GM04504 (cell line): ENCODE data around the gene TNFRSF19.

Experiments used
- DNase-seq: peaks from one replicate; pipeline ENCODE4 v3.0.0-alpha.2; 2012; ENCODE audit warnings: low read depth

Gene TNFRSF19

GRCh38 chr13:23683084-23683483 is 112.9 kb downstream of the TNFRSF19 start:
- DNase-seq: no peak

DNA sequence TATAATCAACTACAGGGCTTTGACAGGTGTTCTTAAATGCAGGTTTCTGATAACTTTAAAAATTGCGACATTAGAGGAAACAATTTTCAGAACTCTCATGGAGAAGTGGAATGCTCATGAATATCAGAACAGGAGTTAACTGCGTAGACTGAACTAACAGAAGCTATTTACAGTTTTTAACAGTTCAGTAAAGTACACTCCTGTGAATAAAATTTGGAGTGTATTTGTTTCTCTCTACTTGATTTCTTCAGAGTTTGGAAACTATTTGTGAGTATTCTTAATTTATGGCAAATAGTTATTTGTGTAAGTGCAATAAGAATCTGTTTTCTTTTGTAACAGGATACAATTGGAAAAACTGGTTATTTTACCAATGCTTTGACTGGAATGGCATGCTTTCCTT is 114.4 kb downstream of the TNFRSF19 start:
- no peak for DNase-seq

DNA sequence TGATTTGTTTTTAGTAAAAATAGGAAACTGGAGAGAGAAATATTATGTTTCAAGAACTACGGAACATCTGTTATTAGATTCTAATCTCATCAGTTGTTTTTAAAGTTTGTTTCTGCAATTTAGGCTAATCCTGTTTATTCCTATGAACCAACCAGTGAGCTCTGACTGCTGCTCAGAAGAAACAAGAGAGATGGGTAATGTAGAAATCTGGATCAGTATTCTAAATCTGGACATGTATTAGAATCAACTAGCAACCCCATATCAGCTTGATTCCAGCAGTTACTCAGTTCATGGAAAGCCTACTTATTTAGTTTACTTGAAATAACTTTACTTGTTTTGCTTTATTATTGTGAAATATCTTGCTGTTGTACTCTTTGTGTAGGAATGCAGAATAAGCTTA is 115.2 kb downstream of the TNFRSF19 start:
- no peak for DNase-seq

GRCh38 chr13:23686948-23687347 is 116.7 kb downstream of the TNFRSF19 start:
- DNase-seq: no peak

GRCh38 chr13:23687614-23688013 is 117.4 kb downstream of the TNFRSF19 start:
- DNase-seq: no peak

GRCh38 chr13:23688336-23688735 is 118.1 kb downstream of the TNFRSF19 start:
- no peak for DNase-seq

- DNase-seq: no peak
These were observed 120.5 kb downstream of the TNFRSF19 start for GRCh38 chr13:23690668-23691067.

DNA sequence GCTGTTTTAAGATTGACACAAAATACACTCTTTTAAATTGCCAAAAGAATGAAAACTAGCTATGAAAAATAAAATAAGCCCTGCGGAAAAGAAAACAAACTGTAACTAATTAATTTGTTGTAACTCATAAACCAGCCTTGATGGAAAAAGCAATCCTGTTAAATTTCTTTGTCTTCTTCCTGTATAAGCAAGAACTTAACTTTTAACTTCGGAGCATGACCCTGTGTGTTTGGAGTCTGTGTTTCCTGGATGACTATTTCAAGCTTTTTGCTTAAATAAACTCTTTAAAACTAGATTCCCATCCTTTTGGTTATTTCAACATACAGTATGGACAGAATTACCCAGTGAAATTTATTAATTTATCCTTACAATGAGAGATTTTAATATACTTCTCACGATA is 122.6 kb downstream of the TNFRSF19 start:
- DNase-seq: no peak

DNA sequence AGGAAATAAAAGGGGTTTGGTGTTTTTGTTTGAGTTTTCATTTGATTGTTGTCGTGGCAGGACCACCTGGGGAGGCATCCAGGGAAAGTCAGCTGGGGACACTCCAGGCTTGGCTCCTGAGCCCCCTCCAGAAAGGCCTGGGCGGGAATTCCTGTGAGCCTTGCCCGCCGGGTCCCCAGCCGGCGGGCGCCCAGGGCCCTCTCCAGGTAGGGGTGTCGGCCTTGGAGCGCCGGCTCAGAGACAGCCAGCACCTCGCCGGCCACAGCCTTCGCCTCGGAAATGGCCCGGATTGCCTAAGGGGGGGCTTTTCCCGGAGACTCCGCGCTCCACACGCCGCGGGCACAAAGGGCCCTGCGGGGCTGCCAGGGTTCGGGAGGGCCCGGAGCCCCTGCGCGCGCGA is 125.0 kb downstream of the TNFRSF19 start:
- no peak for DNase-seq

GRCh38 chr13:23695711-23696464 is 125.7 kb downstream of the TNFRSF19 start:
- no peak for DNase-seq

DNA sequence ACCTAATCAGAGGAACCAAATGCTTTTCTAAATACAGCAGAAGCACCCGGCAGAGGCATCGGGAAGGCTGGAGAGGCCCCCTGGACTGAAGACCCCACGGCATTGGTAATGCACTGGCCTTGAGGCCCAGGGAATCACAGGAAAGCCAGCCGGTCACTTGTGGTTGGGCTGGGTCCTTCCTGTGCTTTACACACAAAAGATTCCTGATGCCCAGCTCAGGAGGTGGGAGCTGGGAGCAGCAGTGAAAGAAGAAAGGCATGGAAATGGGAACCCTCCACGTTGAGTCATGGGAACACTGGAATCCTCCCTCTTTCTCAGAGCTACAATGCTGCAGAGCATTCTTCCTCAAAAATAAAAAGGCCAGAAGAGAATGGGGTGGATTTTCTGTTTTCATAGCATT is 126.4 kb downstream of the TNFRSF19 start:
- DNase-seq: no peak

- no peak for DNase-seq
These were observed 127.6 kb downstream of the TNFRSF19 start for GRCh38 chr13:23697772-23698313.

DNA sequence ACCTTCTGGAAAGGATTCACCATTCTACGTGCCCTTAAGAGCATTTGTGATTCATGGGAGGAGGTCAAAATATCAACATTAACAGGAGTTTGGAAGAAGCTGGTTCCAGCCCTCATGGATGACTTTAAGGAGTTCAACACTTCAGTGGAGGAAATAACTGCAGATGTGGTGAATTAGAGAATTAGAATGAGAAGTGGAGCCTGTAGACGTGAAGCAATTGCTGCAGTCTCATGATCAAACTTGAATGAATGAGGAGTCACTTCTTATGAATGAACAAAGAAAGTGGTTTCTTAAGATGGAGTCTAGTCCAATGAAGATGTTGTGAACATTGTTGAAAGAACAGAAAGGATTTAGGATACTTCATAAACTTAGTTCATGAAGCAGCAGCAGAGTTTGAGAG is 129.1 kb downstream of the TNFRSF19 start:
- no peak for DNase-seq

DNA sequence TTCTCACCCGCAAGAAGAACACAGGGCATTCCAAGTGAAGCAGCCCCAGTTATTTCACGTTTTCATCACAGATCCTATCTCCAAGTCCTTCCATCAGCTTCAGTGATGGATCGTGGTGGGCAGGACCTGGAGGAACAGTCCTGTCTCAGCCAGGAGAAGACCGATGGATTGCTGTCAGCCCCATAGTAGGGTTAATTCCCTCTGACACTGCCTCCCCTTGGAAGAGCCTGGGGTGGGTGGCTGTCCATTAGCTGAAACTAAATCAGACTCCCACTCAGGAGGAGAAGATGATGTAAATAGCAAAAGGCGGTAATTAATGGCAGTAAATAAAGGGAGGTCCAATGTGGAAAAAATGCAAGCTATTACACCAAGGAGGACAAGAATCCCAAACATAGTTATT is 131.0 kb downstream of the TNFRSF19 start:
- no peak for DNase-seq

DNA sequence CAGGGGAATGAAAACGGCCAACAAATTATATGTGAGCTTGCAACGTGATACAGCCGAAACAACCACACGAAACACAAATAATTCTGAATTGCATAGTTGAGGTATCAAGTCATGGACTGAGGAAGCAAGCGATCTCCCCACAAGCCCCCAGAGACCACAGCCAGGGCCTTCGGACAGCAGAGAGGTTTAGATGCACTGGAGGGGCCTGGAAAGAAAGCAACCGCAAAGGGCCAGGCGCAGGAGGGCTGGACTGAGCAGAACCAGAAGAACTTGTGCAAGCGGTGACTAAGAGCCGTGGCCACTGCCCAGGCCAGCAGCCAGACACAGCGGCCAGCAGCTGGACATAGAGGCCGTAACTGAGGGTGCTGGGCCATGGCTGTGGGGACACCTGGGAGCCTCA is 131.4 kb downstream of the TNFRSF19 start:
- DNase-seq: peak; percentile 97

GRCh38 chr13:23703246-23703860 is 133.1 kb downstream of the TNFRSF19 start:
- peak; percentile 58 for DNase-seq

GRCh38 chr13:23705583-23705982 is 135.4 kb downstream of the TNFRSF19 start:
- DNase-seq: no peak

GRCh38 chr13:23707674-23708073 is 137.5 kb downstream of the TNFRSF19 start:
- no peak for DNase-seq

DNA sequence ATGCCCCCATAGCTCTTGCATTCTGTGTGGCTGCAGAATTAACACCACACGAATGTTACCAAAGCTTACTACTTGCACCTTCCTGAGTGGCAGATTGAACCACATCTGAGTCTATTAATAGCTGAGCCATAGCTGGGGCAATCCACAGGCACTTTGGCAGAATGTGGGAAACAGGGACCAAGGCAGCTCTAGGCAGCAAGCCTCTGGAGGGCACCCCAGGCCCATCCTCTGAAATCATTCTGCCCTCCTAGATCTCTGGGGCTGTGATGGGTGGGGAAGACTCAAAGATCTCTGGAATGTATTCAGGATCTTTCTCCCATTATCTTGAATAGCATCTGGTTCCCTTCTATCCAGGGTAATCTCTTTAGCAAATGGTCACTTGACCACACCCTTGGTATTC is 139.3 kb downstream of the TNFRSF19 start:
- DNase-seq: no peak

DNA sequence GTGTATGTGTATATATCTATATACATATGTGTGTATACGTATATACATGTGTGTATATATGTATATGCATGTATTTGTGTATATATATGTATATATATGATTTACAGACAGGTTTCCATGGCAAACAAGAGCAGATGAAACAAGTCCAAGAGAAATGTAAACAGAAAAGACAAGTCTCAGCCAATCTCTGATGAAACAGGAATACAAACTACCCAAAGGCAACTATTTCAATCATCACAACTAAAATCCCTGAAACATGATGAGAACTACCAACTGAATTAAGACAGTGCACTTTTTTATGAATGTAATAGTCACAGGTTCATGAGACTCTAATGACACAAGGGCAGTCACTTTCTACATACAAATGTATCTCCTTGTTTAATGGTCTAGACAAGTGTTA is 140.2 kb downstream of the TNFRSF19 start:
- DNase-seq: no peak

- no peak for DNase-seq
These were observed 141.1 kb downstream of the TNFRSF19 start for GRCh38 chr13:23711355-23711754.

DNA sequence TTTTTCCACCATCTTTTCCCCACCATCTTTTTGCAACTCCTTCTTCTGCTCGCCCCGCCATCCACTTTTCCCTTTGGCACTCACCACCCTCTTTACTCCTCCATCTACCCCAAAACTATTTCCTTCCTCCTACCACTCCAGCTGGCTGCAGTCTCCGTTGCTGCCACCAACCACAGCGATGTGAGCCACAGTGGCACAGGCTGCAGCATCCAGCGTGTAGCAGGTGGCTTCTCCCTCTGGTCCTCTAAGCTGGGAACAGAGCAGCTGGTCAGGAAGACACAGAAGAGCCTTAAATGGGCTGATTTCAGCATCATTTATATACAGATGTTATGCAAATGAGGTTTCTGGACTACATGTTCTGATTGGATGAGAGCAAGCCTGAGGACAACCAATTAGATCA is 144.5 kb downstream of the TNFRSF19 start:
- no peak for DNase-seq

DNA sequence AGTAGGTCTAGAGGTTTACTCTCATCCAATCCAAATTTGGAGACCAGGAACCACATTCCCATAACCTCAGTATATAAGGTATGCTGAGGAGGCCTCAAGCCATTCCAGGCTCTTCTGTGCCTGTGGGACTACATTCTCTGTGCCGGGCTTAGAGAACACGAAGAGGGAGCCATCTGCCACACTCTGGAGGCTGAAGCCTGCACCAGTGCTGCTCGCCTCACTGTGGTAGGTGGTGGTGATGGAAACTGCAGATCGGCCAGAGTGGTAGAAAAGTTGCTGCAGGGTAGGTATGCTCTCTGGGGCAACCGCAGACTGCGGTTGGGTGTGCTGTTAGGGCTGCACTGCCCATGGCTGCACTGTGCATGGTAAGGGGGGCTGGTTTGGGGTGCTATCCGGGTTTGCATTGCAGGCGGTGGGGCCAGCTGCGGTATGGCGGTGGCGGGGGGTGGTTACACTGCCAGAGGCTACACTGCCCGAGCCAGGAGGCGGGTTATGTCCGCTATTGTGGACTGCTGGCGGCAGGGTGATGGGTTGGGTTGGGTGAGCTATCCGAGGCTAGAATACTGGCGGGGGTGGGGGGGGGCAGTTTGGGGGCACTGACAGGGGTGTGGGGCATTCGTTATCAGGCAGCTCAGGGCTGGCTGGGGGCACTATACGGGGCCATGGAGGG is 145.0 kb downstream of the TNFRSF19 start:
- no peak for DNase-seq
